Measurements from ENCODE around the gene RTN4.

The RTN4 gene

GRCh38 chr2:55050100-55050994, at the start of gene RTN4:
RTN4 (minus strand) TSS chr2:55050451; CDS start chr2:55050300, 151 bp downstream.
- Histone ChIP-seq H3K4me2 (ENCODE audit: low read length) (peak within 1 kb of the TSS; percentile 97), H3K4me1 (ENCODE audit: insufficient read depth, low read length, severe bottlenecking) (peaks cover 74% of the 10 kb centered on the region), H3K9me3 (ENCODE audit: low read length) (no peaks in the 10 kb centered on the region), H2AFZ (ENCODE audit: low read length) (peak within 1 kb of the TSS; percentile 72; the same call in 1 of the 2 replicates), H3K27ac (ENCODE audit: low read depth, low read length, poor library complexity, severe bottlenecking) (peak within 1 kb of the TSS; percentile 91), H3K79me2 (ENCODE audit: insufficient read depth, low read length) (peaks cover 34% of the 10 kb centered on the region), H3F3A (ENCODE audit: insufficient read depth, low read length) (0 out of 2 replicates have a peak, but pooled peaks cover 5% of the 10 kb centered on the region), H3K27me3 (ENCODE audit: insufficient read depth, low read length) (no peaks in the 10 kb centered on the region), H4K20me1 (ENCODE audit: insufficient read depth, low read length) (no peaks in the 10 kb centered on the region), H3K4me3 (ENCODE audit: low read depth, low read length, poor library complexity, severe bottlenecking) (peak within 1 kb of the TSS; percentile 75), H3K9ac (ENCODE audit: low read length) (peak within 1 kb of the TSS; percentile 78), H3K9me2 (ENCODE audit: low read depth, low read length) (no peaks in the 10 kb centered on the region), H3K36me3 (ENCODE audit: insufficient read depth, low read length) (no peaks in the 10 kb centered on the region)
- no peak for TF ChIP-seq EZH2 (IDR thresholded peaks at IDR 0.05; ENCODE audit: borderline replicate concordance, low read length)
- no peak for TF ChIP-seq CTCF (IDR thresholded peaks at IDR 0.05; ENCODE audit: low read length)

GRCh38 chr2:55099493-55099877, 49.2 kb upstream of the RTN4 start:
- H3K27me3 ChIP-seq (ENCODE audit: insufficient read depth, low read length): no peaks in the 10 kb centered on the region
- H3K27ac ChIP-seq (ENCODE audit: low read depth, low read length, poor library complexity, severe bottlenecking): no peak overlapping the region
- H3K36me3 ChIP-seq (ENCODE audit: insufficient read depth, low read length): no peaks in the 10 kb centered on the region
- no peak overlapping the region for H3K4me3 ChIP-seq (ENCODE audit: low read depth, low read length, poor library complexity, severe bottlenecking)
- no peak overlapping the region for H3K9ac ChIP-seq (ENCODE audit: low read length)
- no peaks in the 10 kb centered on the region for H3K9me3 ChIP-seq (ENCODE audit: low read length)
- H2AFZ ChIP-seq (ENCODE audit: low read length): no peak overlapping the region
- H3K9me2 ChIP-seq (ENCODE audit: low read depth, low read length): no peaks in the 10 kb centered on the region
- H4K20me1 ChIP-seq (ENCODE audit: insufficient read depth, low read length): no peaks in the 10 kb centered on the region
- H3F3A ChIP-seq (ENCODE audit: insufficient read depth, low read length): no peaks in the 10 kb centered on the region
- H3K4me2 ChIP-seq (ENCODE audit: low read length): no peak overlapping the region
- H3K79me2 ChIP-seq (ENCODE audit: insufficient read depth, low read length): no peaks in the 10 kb centered on the region
- H3K4me1 ChIP-seq (ENCODE audit: insufficient read depth, low read length, severe bottlenecking): peaks cover 6% of the 10 kb centered on the region
- TF ChIP-seq CTCF (IDR thresholded peaks at IDR 0.05; ENCODE audit: low read length): no peak
- no peak for TF ChIP-seq EZH2 (IDR thresholded peaks at IDR 0.05; ENCODE audit: borderline replicate concordance, low read length)

- no peak overlapping the region for H3K9ac ChIP-seq (ENCODE audit: low read length)
- H3K9me3 ChIP-seq (ENCODE audit: low read length): no peaks in the 10 kb centered on the region
- H3K4me2 ChIP-seq (ENCODE audit: low read length): no peak overlapping the region
- no peaks in the 10 kb centered on the region for H4K20me1 ChIP-seq (ENCODE audit: insufficient read depth, low read length)
- H2AFZ ChIP-seq (ENCODE audit: low read length): no peak overlapping the region
- no peak overlapping the region for H3K27ac ChIP-seq (ENCODE audit: low read depth, low read length, poor library complexity, severe bottlenecking)
- no peak for TF ChIP-seq EZH2 (IDR thresholded peaks at IDR 0.05; ENCODE audit: borderline replicate concordance, low read length)
- no peak for TF ChIP-seq CTCF (IDR thresholded peaks at IDR 0.05; ENCODE audit: low read length)
- no peaks in the 10 kb centered on the region for H3F3A ChIP-seq (ENCODE audit: insufficient read depth, low read length)
- H3K36me3 ChIP-seq (ENCODE audit: insufficient read depth, low read length): no peaks in the 10 kb centered on the region
- H3K79me2 ChIP-seq (ENCODE audit: insufficient read depth, low read length): no peaks in the 10 kb centered on the region
- no peaks in the 10 kb centered on the region for H3K27me3 ChIP-seq (ENCODE audit: insufficient read depth, low read length)
- no peaks in the 10 kb centered on the region for H3K9me2 ChIP-seq (ENCODE audit: low read depth, low read length)
- H3K4me1 ChIP-seq (ENCODE audit: insufficient read depth, low read length, severe bottlenecking): peaks cover 6% of the 10 kb centered on the region
- no peak overlapping the region for H3K4me3 ChIP-seq (ENCODE audit: low read depth, low read length, poor library complexity, severe bottlenecking)
Measured at GRCh38 chr2:55097461-55098410, 47.5 kb upstream of the RTN4 start.
